Kidney epithelial cell (primary cell): ENCODE measurements around the gene ZBTB12. TPM values are rescaled to one million over a fixed set of nuclear protein-coding genes. Genes with fewer than 3 reads are reported as not detected.

ENCODE experiments used
- DNase-seq: peaks from one replicate; pipeline ENCODE4 v3.0.0-alpha.2; 2010; ENCODE audit warnings: low read depth
- H3K27me3 ChIP-seq: 2 replicates; pipeline ENCODE4 v1.6.0; 2011; ENCODE audit warnings: low read length; ENCODE audit not compliant: control insufficient read depth, insufficient read depth
- H3K36me3 ChIP-seq: 2 replicates; pipeline ENCODE4 v1.5.1; 2011; ENCODE audit warnings: low read length; ENCODE audit not compliant: control insufficient read depth, insufficient read depth
- H3K4me3 ChIP-seq: 2 replicates; pipeline ENCODE4 v1.5.1; 2011; ENCODE audit warnings: low read depth, mild to moderate bottlenecking, control low read depth, low read length
- CTCF ChIP-seq: IDR thresholded peaks from 2 replicates; pipeline ENCODE4 v1.5.1; 2011; ENCODE audit warnings: mild to moderate bottlenecking, moderate library complexity, low read length, control low read depth, inconsistent platforms; ENCODE audit not compliant: insufficient read depth, poor library complexity, severe bottlenecking
- total RNA-seq: library from RNA; depleted of rRNA; stranded (reverse); fragments of >200 nt; gene quantifications from 2 replicates; pipeline ENCODE4 v1.2.3, GENCODE V29; 2015

ZBTB12 gene
- total RNA-seq, 1 donor from 2014 or later = 3.0 TPM

DNA sequence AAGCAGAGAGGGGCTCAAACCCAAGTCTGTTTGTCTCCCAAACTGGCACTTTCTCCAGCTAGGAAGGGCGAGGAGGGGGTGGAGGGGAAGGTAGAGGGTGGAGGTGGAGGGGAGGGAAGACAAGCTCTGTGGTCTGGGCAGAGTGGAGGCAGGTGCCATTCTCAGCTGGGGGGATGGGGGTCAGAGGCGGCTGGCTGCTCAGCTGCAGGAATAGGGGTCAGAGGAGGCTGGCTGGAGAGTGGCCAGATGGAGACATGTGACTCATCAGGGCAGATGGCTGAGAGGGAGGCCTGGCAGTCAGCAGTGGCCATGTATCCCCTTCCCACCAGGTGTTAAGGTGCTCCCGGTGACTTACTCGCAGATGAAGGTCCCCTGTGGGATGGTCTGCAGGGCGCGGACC lies 19.5 kb downstream of the ZBTB12 start:
- DNase-seq = no peak
- H3K4me3 ChIP-seq = no peak overlapping the region
- H3K27me3 ChIP-seq = no peaks in the 10 kb centered on the region
- no peak for TF ChIP-seq CTCF
- peaks cover 7% of the 10 kb centered on the region for H3K36me3 ChIP-seq

GRCh38 chr6:31881136-31881859 lies 20.6 kb downstream of the ZBTB12 start:
- H3K4me3 ChIP-seq = no peak overlapping the region
- H3K36me3 ChIP-seq = peaks cover 5% of the 10 kb centered on the region
- no peak for TF ChIP-seq CTCF
- no peaks in the 10 kb centered on the region for H3K27me3 ChIP-seq
- DNase-seq = no peak

- no peak overlapping the region for H3K4me3 ChIP-seq
- H3K36me3 ChIP-seq = peaks cover 5% of the 10 kb centered on the region
- no peaks in the 10 kb centered on the region for H3K27me3 ChIP-seq
- no peak for DNase-seq
- TF ChIP-seq CTCF = no peak
Measured at GRCh38 chr6:31880616-31881015, 21.3 kb downstream of the ZBTB12 start.

DNA sequence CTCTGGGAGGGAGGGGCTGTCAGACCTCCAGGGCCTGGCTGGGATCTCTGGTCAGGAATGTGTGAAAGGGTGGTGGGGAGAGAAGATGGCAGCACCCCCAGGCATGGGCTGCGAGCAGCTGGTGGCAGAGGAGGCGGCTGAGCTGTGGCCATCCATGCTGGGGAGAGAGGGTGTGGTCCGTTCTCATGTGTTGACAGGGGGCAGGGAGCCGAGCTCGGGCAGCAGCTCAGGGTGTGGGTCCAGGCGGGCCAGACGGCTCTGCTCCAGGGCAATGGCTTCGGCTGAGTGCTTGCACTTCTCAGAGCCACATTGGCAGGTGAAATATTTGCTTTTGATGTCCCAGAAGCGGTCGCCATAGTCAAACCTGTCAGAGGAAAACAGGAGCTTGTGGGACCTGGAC lies 22.0 kb downstream of the ZBTB12 start:
- no peak for TF ChIP-seq CTCF
- Histone ChIP-seq H3K4me3 (no peak overlapping the region), H3K36me3 (peaks cover 5% of the 10 kb centered on the region), H3K27me3 (no peaks in the 10 kb centered on the region)
- no peak for DNase-seq

DNA sequence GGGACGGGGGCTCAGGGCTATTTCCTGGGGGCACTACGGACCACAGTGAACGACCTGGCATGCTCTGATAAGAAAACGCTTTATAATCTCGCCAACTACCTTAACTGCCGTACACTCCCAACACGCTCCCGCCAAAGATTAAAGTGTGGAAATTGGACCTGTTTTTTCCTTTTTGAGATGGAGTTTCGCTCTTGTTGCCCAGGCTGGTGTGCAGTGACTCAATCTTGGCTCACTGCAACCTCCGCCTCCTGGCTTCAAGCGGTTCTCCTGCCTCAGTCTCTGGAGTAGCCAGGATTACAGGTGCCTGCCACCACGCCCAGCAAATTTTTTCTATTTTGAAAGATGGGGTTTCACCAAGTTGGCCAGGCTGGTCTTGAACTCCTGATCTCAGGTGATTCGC lies 22.7 kb downstream of the ZBTB12 start:
- Histone ChIP-seq H3K36me3 (peaks cover 5% of the 10 kb centered on the region), H3K4me3 (no peak overlapping the region), H3K27me3 (no peaks in the 10 kb centered on the region)
- DNase-seq = no peak
- TF ChIP-seq CTCF = no peak

- no peak for DNase-seq
- peaks cover 5% of the 10 kb centered on the region for H3K36me3 ChIP-seq
- TF ChIP-seq CTCF = no peak
- peak within 1 kb of the TSS; percentile 20 for H3K4me3 ChIP-seq
- no peaks in the 10 kb centered on the region for H3K27me3 ChIP-seq
Measured at GRCh38 chr6:31878726-31879125, 23.2 kb downstream of the ZBTB12 start, which contains the start of gene SLC44A4. SLC44A4 (minus strand) TSS chr6:31878997; CDS start chr6:31878980, 17 bp downstream.
